Neural crest cell (in vitro differentiated cells): ENCODE data around the gene NIP7. TPM values are rescaled to one million over a fixed set of nuclear protein-coding genes. Genes with fewer than 3 reads are reported as not detected.

Source experiments
- DNase-seq: peaks from one replicate; pipeline ENCODE4 v3.0.0; 2021; ENCODE audit warnings: low read depth, mixed read lengths, low spot score
- H3K27ac Mint-ChIP-seq: one replicate; pipeline ENCODE4 v1.8.0; 2021; ENCODE audit warnings: mild to moderate bottlenecking, mixed read lengths; ENCODE audit not compliant: unreplicated experiment
- H3K27me3 Mint-ChIP-seq: 2 replicates; pipeline ENCODE4 v1.8.0; 2021; ENCODE audit warnings: low read depth, mild to moderate bottlenecking, mixed read lengths
- H3K36me3 Mint-ChIP-seq: 2 replicates; pipeline ENCODE4 v1.8.0; 2021; ENCODE audit warnings: low read depth, mild to moderate bottlenecking, mixed read lengths
- H3K4me1 Mint-ChIP-seq: 2 replicates; pipeline ENCODE4 v1.8.0; 2021; ENCODE audit warnings: mixed read lengths
- H3K4me3 Mint-ChIP-seq: one replicate; pipeline ENCODE4 v1.8.0; 2021; ENCODE audit warnings: mild to moderate bottlenecking, mixed read lengths
- H3K9me3 Mint-ChIP-seq: 2 replicates; pipeline ENCODE4 v1.8.0; 2021; ENCODE audit warnings: mixed read lengths
- total RNA-seq: library from RNA; stranded (reverse); gene quantifications from 2 replicates; pipeline ENCODE4 v1.2.1, GENCODE V29; 2021
- TF ChIP-seq, protein P1 (sequence below): fragments of 200-600 bp; sonication (generic); conservative IDR thresholded peaks from 2 replicates; pipeline ENCODE4 v1.5.0; 2021; ENCODE audit warnings: antibody characterized with exemption, mild to moderate bottlenecking

The NIP7 gene
- total RNA-seq, 1 donor from 2014 or later = 42.3 TPM

GRCh38 chr16:69365901-69366300, 26.3 kb downstream of the NIP7 start:
- Mint-ChIP-seq H3K4me3 (no peak overlapping the region), H3K27ac (no peak overlapping the region), H3K4me1 (no peaks in the 10 kb centered on the region), H3K27me3 (no peaks in the 10 kb centered on the region), H3K36me3 (peaks cover 26% of the 10 kb centered on the region), H3K9me3 (no peaks in the 10 kb centered on the region)
- no peak for DNase-seq
- TF ChIP-seq, protein P1, sequence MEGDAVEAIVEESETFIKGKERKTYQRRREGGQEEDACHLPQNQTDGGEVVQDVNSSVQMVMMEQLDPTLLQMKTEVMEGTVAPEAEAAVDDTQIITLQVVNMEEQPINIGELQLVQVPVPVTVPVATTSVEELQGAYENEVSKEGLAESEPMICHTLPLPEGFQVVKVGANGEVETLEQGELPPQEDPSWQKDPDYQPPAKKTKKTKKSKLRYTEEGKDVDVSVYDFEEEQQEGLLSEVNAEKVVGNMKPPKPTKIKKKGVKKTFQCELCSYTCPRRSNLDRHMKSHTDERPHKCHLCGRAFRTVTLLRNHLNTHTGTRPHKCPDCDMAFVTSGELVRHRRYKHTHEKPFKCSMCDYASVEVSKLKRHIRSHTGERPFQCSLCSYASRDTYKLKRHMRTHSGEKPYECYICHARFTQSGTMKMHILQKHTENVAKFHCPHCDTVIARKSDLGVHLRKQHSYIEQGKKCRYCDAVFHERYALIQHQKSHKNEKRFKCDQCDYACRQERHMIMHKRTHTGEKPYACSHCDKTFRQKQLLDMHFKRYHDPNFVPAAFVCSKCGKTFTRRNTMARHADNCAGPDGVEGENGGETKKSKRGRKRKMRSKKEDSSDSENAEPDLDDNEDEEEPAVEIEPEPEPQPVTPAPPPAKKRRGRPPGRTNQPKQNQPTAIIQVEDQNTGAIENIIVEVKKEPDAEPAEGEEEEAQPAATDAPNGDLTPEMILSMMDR = no peak

GRCh38 chr16:69366431-69366830, 26.9 kb downstream of the NIP7 start:
- H3K27me3 Mint-ChIP-seq = no peaks in the 10 kb centered on the region
- peaks cover 25% of the 10 kb centered on the region for H3K36me3 Mint-ChIP-seq
- no peak for DNase-seq
- TF ChIP-seq, protein P1 = no peak
- no peaks in the 10 kb centered on the region for H3K4me1 Mint-ChIP-seq
- no peak overlapping the region for H3K27ac Mint-ChIP-seq
- H3K9me3 Mint-ChIP-seq = no peaks in the 10 kb centered on the region
- H3K4me3 Mint-ChIP-seq = no peak overlapping the region

DNA sequence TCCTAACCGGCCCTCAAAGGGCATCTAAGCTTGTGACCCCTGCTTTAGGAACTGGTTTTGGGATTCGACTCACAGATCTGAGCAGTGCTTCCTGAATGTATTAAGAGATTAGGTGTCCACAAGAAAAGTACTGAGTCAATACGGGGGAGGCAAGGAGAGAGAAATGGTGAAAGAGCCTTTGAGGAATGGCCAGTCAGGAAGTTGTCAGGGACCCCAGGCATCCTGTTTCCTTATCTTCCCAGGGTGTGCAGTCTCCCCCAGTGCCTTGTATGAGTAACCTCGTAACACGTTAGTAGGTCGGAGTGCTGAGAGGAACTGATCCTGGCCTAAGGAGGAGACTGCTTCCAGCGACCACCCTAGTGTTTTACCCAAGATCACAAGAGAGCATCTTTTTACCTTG, 28.4 kb downstream of the NIP7 start:
- no peak for DNase-seq
- Mint-ChIP-seq H3K27ac (no peak overlapping the region), H3K27me3 (no peaks in the 10 kb centered on the region), H3K4me1 (no peaks in the 10 kb centered on the region), H3K36me3 (peaks cover 23% of the 10 kb centered on the region), H3K4me3 (no peak overlapping the region), H3K9me3 (no peaks in the 10 kb centered on the region)
- TF ChIP-seq, protein P1 = no peak

- H3K4me3 Mint-ChIP-seq = no peak overlapping the region
These were observed 29.3 kb downstream of the NIP7 start for GRCh38 chr16:69368866-69369265.

DNA sequence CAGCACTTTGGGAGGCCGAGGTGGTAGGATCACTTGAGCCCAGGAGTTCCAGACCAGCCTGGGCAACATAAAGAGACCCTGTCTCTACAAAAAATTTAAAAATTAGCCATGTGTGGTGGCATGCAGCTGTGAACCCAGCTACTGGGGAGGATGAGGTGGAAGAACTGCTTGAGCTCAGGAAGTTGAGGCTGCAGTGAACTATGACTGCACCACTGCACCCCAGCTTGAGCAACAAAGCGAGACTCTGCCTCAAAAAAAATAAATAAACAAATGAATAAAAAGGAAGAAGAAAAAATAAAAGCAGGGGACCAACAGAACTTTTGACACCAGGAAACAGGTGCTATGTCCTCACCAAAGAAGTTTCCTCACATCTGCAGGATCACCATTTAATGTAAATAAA, 32.0 kb downstream of the NIP7 start:
- no peaks in the 10 kb centered on the region for H3K9me3 Mint-ChIP-seq
- H3K27ac Mint-ChIP-seq = no peak overlapping the region
- TF ChIP-seq, protein P1 = no peak
- no peaks in the 10 kb centered on the region for H3K4me1 Mint-ChIP-seq
- DNase-seq = no peak
- H3K27me3 Mint-ChIP-seq = no peaks in the 10 kb centered on the region
- H3K4me3 Mint-ChIP-seq = no peak overlapping the region
- H3K36me3 Mint-ChIP-seq = peaks cover 19% of the 10 kb centered on the region

More at GRCh38 chr16:69368866-69369265, 29.3 kb downstream of the NIP7 start:
- no peak overlapping the region for H3K27ac Mint-ChIP-seq
- peaks cover 23% of the 10 kb centered on the region for H3K36me3 Mint-ChIP-seq
- no peaks in the 10 kb centered on the region for H3K4me1 Mint-ChIP-seq
- DNase-seq = no peak
- H3K9me3 Mint-ChIP-seq = no peaks in the 10 kb centered on the region
- TF ChIP-seq, protein P1 = no peak
- no peaks in the 10 kb centered on the region for H3K27me3 Mint-ChIP-seq

GRCh38 chr16:69373019-69373418, 33.4 kb downstream of the NIP7 start:
- Mint-ChIP-seq H3K4me3 (no peak overlapping the region), H3K36me3 (peaks cover 17% of the 10 kb centered on the region), H3K27me3 (no peaks in the 10 kb centered on the region), H3K9me3 (no peaks in the 10 kb centered on the region), H3K27ac (peak overlapping the region; percentile 64), H3K4me1 (peaks cover 4% of the 10 kb centered on the region)
- DNase-seq = no peak
- TF ChIP-seq, protein P1 = no peak
